ENCODE data around the gene NDUFA1.
"Not testable (repeated sequence)": the region's sequence is repeated elsewhere in the genome, so short reads cannot be mapped to it uniquely, and the experiment has no call there.

Gene NDUFA1

GRCh38 chrX:119871599-119872395, at the start of gene NDUFA1, which contains the start of gene RNF113A:
Gene NDUFA1, plus strand, starts transcription at chrX:119871832. Its CDS starts 80 bp downstream, at chrX:119871912.
Gene RNF113A, minus strand, starts transcription at chrX:119871733. Its CDS starts 120 bp downstream, at chrX:119871613.
- peak; percentile 67 for DNase-seq

GRCh38 chrX:119824221-119824620, 47.4 kb upstream of the NDUFA1 start:
- not testable (repeated sequence) for DNase-seq

- no peak for DNase-seq
Observed at GRCh38 chrX:119826399-119826959, 45.2 kb upstream of the NDUFA1 start.

GRCh38 chrX:119828446-119828845, 43.2 kb upstream of the NDUFA1 start:
- no peak for DNase-seq

- DNase-seq: no peak
Observed at GRCh38 chrX:119833905-119834304, 37.7 kb upstream of the NDUFA1 start.

- DNase-seq: peak; percentile 94
Observed at GRCh38 chrX:119852382-119853353, 19.0 kb upstream of the NDUFA1 start, which contains the start of gene UPF3B. Gene UPF3B, minus strand, starts transcription at chrX:119852963. Its CDS starts 35 bp downstream, at chrX:119852928.

- DNase-seq: no peak
Observed at GRCh38 chrX:119853444-119853843, 18.2 kb upstream of the NDUFA1 start.

GRCh38 chrX:119870626-119871131, 953 bp upstream of the NDUFA1 start:
- DNase-seq: no peak

GRCh38 chrX:119871245-119871598, 410 bp upstream of the NDUFA1 start:
- DNase-seq: no peak

- no peak for DNase-seq
Observed at GRCh38 chrX:119878740-119879139, 7.1 kb downstream of the NDUFA1 start.

- DNase-seq: no peak
Observed at GRCh38 chrX:119880076-119880475, 8.4 kb downstream of the NDUFA1 start.

- no peak for DNase-seq
Observed at GRCh38 chrX:119880552-119881437, 9.2 kb downstream of the NDUFA1 start.

GRCh38 chrX:119885554-119886428, 14.2 kb downstream of the NDUFA1 start:
- DNase-seq: no peak

- DNase-seq: no peak
Observed at GRCh38 chrX:119887721-119888425, 16.2 kb downstream of the NDUFA1 start.

- not testable (repeated sequence) for DNase-seq
Observed at GRCh38 chrX:119890626-119891025, 19.0 kb downstream of the NDUFA1 start.

GRCh38 chrX:119891961-119892692, 20.5 kb downstream of the NDUFA1 start:
- DNase-seq: not testable (repeated sequence)

- DNase-seq: no peak
Observed at GRCh38 chrX:119895843-119896326, 24.3 kb downstream of the NDUFA1 start, which contains the start of gene AKAP14. Gene AKAP14, plus strand, starts transcription at chrX:119895893. Its CDS starts 7,331 bp downstream, at chrX:119903224.

- DNase-seq: no peak
Observed at GRCh38 chrX:119899125-119899524, 27.5 kb downstream of the NDUFA1 start.

- DNase-seq: no peak
Observed at GRCh38 chrX:119900976-119901375, 29.3 kb downstream of the NDUFA1 start.
